H1 (cell line): ENCODE results near the gene WDR3. TPM values are rescaled to one million over a fixed set of nuclear protein-coding genes. Genes with fewer than 3 reads are reported as not detected.

ENCODE experiments used
- ASH2L ChIP-seq: fragments of 200-600, 300-600 bp; sonication (generic); IDR thresholded peaks from one replicate; pipeline ENCODE4 v1.7.1; 2017; ENCODE audit warnings: low read length
- POLR2A ChIP-seq, 2 experiments: IDR thresholded peaks; 1 replicate in 1 of 2; 2 replicates in 1 of 2; pipeline ENCODE4 v1.6.1; 2011; ENCODE audit warnings: low read depth in 2 of 2, low read length in 2 of 2, mild to moderate bottlenecking in 2 of 2; ENCODE audit errors: control extremely low read depth in 1 of 2
- RBBP5 ChIP-seq: IDR thresholded peaks from 2 replicates; pipeline ENCODE4 v1.7.1; 2012; ENCODE audit warnings: low read depth, mild to moderate bottlenecking, inconsistent platforms, low read length, moderate library complexity, borderline replicate concordance
- SAP30 ChIP-seq: fragments of 300-600 bp; sonication (generic); IDR thresholded peaks from 2 replicates; pipeline ENCODE4 v1.7.1; 2012; ENCODE audit warnings: low read length, moderate library complexity, mild to moderate bottlenecking, inconsistent platforms; ENCODE audit not compliant: insufficient read depth, insufficient replicate concordance
- SUZ12 ChIP-seq: fragments of 200-600 bp; sonication (generic); IDR thresholded peaks from 2 replicates; pipeline ENCODE4 v1.6.1; 2012; ENCODE audit warnings: mild to moderate bottlenecking, inconsistent platforms, low read length, moderate library complexity, mixed read lengths
- polyA plus RNA-seq, 7 experiments: library from polyadenylated mRNA; depleted of rRNA in 3 of 7; stranded (reverse) in 5 of 7; unstranded in 2 of 7; fragments of >200 nt in 5 of 7; fragments of 200-250 nt in 2 of 7; gene quantifications; 1 replicate in 5 of 7; 2 replicates in 1 of 7; 4 replicates in 1 of 7; pipeline versions ENCODE4 v1.2.1 to v1.2.3, GENCODE V29; 2011 to 2013; ENCODE audit warnings: missing spikeins in 2 of 7, mixed read lengths in 2 of 7
- total RNA-seq: library from RNA; stranded (reverse); fragmentation: NEBNext Ultra II Directional; extraction: Animal tissue kit (Norgen Biotek cat#: 25700); gene quantifications from 2 replicates; pipeline ENCODE4 v1.2.1, GENCODE V29; 2021

The WDR3 gene
- total and polyA plus RNA-seq, 2 of the 8 experiments (the other 6 are each of a cell fraction or from before 2014, with no cell fraction given): 18.2 to 67.9 TPM

- TF ChIP-seq SAP30 (no peak), RBBP5 (no peak), ASH2L (no peak), SUZ12 (no peak), POLR2A (IDR thresholded peaks at IDR 0.05; ENCODE audit: control extremely low read depth in 1 of 2, low read depth in 2 of 2, low read length in 2 of 2) (no peak)
Observed at GRCh38 chr1:118013336-118013735, 83.8 kb downstream of the WDR3 start (continued).
